DND-41 (cell line): ENCODE measurements around the gene GPC6.

Experiments used
- ATAC-seq: fragments of 200-7000 bp; cut with Tn5 transposase; 3 replicates; pipeline ENCODE4 v1.9.1; 2021; ENCODE audit warnings: low read depth; ENCODE audit not compliant: insufficient read depth
- DNase-seq: peaks from one replicate; pipeline ENCODE4 v3.0.0-alpha.2; 2020
- H2AFZ ChIP-seq: 2 replicates; pipeline ENCODE4 v1.6.0; 2012; ENCODE audit warnings: low read depth, low read length
- H3K27ac ChIP-seq: 2 replicates; pipeline ENCODE4 v1.5.1; 2012; ENCODE audit warnings: low read length, inconsistent platforms
- H3K27me3 ChIP-seq: fragments of 200-600 bp; sonication (generic); 2 replicates; pipeline ENCODE4 v1.6.0; 2012; ENCODE audit warnings: low read length, mild to moderate bottlenecking, inconsistent platforms; ENCODE audit not compliant: insufficient read depth, poor library complexity
- H3K36me3 ChIP-seq: 2 replicates; pipeline ENCODE4 v1.5.1; 2012; ENCODE audit warnings: low read length, inconsistent platforms; ENCODE audit not compliant: insufficient read depth
- H3K4me1 ChIP-seq: 2 replicates; pipeline ENCODE4 v1.5.1; 2012; ENCODE audit warnings: mild to moderate bottlenecking, low read length; ENCODE audit not compliant: insufficient read depth
- H3K4me2 ChIP-seq: 2 replicates; pipeline ENCODE4 v1.6.0; 2012; ENCODE audit warnings: mild to moderate bottlenecking, moderate library complexity, low read length, inconsistent platforms; ENCODE audit not compliant: insufficient read depth
- H3K4me3 ChIP-seq, 2 experiments: fragments of 200-600 bp in 1 of 2; shearing (Covaris generic) in 1 of 2; 2 replicates each; pipeline ENCODE4 v1.5.1; 2012 to 2016; ENCODE audit warnings: inconsistent platforms in 2 of 2, low read length in 2 of 2, mild to moderate bottlenecking in 2 of 2, low read depth in 1 of 2, moderate library complexity in 1 of 2
- H3K79me2 ChIP-seq: 2 replicates; pipeline ENCODE4 v1.6.0; 2012; ENCODE audit warnings: low read length, inconsistent platforms; ENCODE audit not compliant: insufficient read depth
- H3K9ac ChIP-seq: 2 replicates; pipeline ENCODE4 v1.6.0; 2012; ENCODE audit warnings: low read depth, mild to moderate bottlenecking, inconsistent platforms, low read length, moderate library complexity
- H3K9me3 ChIP-seq: 2 replicates; pipeline ENCODE4 v1.5.1; 2012; ENCODE audit warnings: low read length, moderate library complexity, mild to moderate bottlenecking, inconsistent platforms; ENCODE audit not compliant: insufficient read depth, severe bottlenecking
- H4K20me1 ChIP-seq: 2 replicates; pipeline ENCODE4 v1.6.0; 2012; ENCODE audit warnings: low read length; ENCODE audit not compliant: insufficient read depth
- EZH2 ChIP-seq: IDR thresholded peaks from 3 replicates; pipeline ENCODE4 v1.6.1; 2012; ENCODE audit warnings: borderline replicate concordance, low read depth, mild to moderate bottlenecking, moderate library complexity, low read length, inconsistent platforms; ENCODE audit not compliant: severe bottlenecking
- TF ChIP-seq, protein P1 (sequence below): IDR thresholded peaks from 2 replicates; pipeline ENCODE4 v1.5.1; 2012; ENCODE audit warnings: borderline replicate concordance, low read length, moderate library complexity, mild to moderate bottlenecking; ENCODE audit not compliant: poor library complexity, severe bottlenecking; ENCODE audit errors: extremely low read depth

Gene GPC6

DNA sequence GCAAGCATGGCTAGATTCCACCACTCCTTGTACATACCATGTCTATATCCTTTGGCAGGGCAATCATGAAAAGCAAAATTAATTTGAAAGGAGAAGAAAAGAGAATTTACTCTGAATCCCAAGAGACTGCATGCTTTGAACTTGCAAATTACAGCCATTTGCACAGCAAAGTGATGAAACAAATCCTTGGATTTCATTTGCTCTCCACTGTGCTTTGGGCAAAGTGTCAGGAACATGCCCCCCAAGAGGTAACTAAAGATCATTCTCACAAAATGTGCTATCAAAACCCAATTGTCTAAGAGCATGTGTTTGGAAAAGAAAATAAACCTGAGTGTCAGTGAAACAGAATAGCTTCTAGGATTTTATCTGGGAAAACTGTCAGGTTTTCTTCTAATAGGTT, 298.5 kb downstream of the GPC6 start:
- no peak for ATAC-seq
- Histone ChIP-seq H3K79me2 (no peaks in the 10 kb centered on the region), H3K27ac (no peak overlapping the region), H3K4me1 (no peaks in the 10 kb centered on the region), H3K4me3 (no peak overlapping the region), H3K4me2 (no peak overlapping the region), H2AFZ (no peak overlapping the region), H3K9ac (no peak overlapping the region), H3K27me3 (no peaks in the 10 kb centered on the region), H3K9me3 (no peaks in the 10 kb centered on the region), H4K20me1 (no peaks in the 10 kb centered on the region), H3K36me3 (no peaks in the 10 kb centered on the region)
- no peak for TF ChIP-seq EZH2
- TF ChIP-seq, protein P1, sequence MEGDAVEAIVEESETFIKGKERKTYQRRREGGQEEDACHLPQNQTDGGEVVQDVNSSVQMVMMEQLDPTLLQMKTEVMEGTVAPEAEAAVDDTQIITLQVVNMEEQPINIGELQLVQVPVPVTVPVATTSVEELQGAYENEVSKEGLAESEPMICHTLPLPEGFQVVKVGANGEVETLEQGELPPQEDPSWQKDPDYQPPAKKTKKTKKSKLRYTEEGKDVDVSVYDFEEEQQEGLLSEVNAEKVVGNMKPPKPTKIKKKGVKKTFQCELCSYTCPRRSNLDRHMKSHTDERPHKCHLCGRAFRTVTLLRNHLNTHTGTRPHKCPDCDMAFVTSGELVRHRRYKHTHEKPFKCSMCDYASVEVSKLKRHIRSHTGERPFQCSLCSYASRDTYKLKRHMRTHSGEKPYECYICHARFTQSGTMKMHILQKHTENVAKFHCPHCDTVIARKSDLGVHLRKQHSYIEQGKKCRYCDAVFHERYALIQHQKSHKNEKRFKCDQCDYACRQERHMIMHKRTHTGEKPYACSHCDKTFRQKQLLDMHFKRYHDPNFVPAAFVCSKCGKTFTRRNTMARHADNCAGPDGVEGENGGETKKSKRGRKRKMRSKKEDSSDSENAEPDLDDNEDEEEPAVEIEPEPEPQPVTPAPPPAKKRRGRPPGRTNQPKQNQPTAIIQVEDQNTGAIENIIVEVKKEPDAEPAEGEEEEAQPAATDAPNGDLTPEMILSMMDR: no peak
- DNase-seq: no peak

GRCh38 chr13:93527748-93528297, 301.2 kb downstream of the GPC6 start:
- ATAC-seq (no peak), DNase-seq (no peak)
- no peaks in the 10 kb centered on the region for H4K20me1 ChIP-seq
- no peak overlapping the region for H3K9ac ChIP-seq
- no peaks in the 10 kb centered on the region for H3K36me3 ChIP-seq
- no peaks in the 10 kb centered on the region for H3K79me2 ChIP-seq
- H3K9me3 ChIP-seq: no peaks in the 10 kb centered on the region
- no peak for TF ChIP-seq EZH2
- TF ChIP-seq, protein P1: no peak
- H3K4me1 ChIP-seq: no peaks in the 10 kb centered on the region
- no peak overlapping the region for H3K4me3 ChIP-seq
- no peak overlapping the region for H3K4me2 ChIP-seq
- no peak overlapping the region for H2AFZ ChIP-seq
- no peaks in the 10 kb centered on the region for H3K27me3 ChIP-seq
- no peak overlapping the region for H3K27ac ChIP-seq

DNA sequence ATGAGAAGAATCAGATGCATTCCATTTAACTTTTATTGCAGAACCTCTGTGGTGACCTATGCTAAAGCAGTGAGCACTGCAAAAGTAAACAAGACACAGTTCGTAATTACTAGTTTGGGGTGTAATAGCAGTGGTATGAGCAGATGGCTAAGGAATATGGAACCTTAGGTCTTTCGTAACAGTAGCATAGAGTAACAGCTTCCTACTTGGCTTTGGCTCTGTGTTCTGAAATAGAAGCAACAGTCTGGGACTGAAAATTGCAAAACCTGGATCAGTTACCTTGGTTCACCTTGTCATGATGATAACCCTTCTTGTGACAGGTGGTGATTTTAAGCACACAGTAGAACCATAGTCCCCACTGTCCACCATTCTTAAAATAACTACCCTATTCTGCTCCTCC, 303.4 kb downstream of the GPC6 start:
- no peaks in the 10 kb centered on the region for H3K79me2 ChIP-seq
- H3K9me3 ChIP-seq: no peaks in the 10 kb centered on the region
- no peaks in the 10 kb centered on the region for H3K4me1 ChIP-seq
- TF ChIP-seq, protein P1: no peak
- TF ChIP-seq EZH2: no peak
- DNase-seq (no peak), ATAC-seq (no peak)
- H4K20me1 ChIP-seq: no peaks in the 10 kb centered on the region
- H3K4me2 ChIP-seq: no peak overlapping the region
- H3K27ac ChIP-seq: no peak overlapping the region
- H3K4me3 ChIP-seq: no peak overlapping the region
- H2AFZ ChIP-seq: no peak overlapping the region
- no peak overlapping the region for H3K9ac ChIP-seq
- no peaks in the 10 kb centered on the region for H3K27me3 ChIP-seq
- H3K36me3 ChIP-seq: no peaks in the 10 kb centered on the region

GRCh38 chr13:93534181-93534700, 307.6 kb downstream of the GPC6 start:
- Histone ChIP-seq H3K9me3 (no peaks in the 10 kb centered on the region), H3K4me3 (no peak overlapping the region), H4K20me1 (no peaks in the 10 kb centered on the region), H2AFZ (no peak overlapping the region), H3K27ac (no peak overlapping the region), H3K79me2 (no peaks in the 10 kb centered on the region), H3K27me3 (no peaks in the 10 kb centered on the region), H3K9ac (no peak overlapping the region), H3K4me2 (no peak overlapping the region), H3K4me1 (no peaks in the 10 kb centered on the region), H3K36me3 (no peaks in the 10 kb centered on the region)
- DNase-seq: no peak
- no peak for TF ChIP-seq EZH2
- TF ChIP-seq, protein P1: no peak
- ATAC-seq: no peak
